SK-N-SH (cell line): ENCODE data around the gene CCDC191. TPM values are rescaled to one million over a fixed set of nuclear protein-coding genes. Genes with fewer than 3 reads are reported as not detected.

Experiments
- CTCF ChIA-PET: fragments of 300-600, 350-600 bp; formaldehyde crosslinking; extraction: SDS; loops from one replicate; lab custom pipeline; 2021; lab: Yijun Ruan, JAX
- POLR2A ChIA-PET: fragments of 350-600 bp; sonication (Branson Sonifier 250); formaldehyde crosslinking; extraction: SDS; loops from one replicate; lab custom pipeline; 2020; ENCODE audit warnings: antibody characterized with exemption, inconsistent platforms; lab: Yijun Ruan, JAX
- DNase-seq: peaks from one replicate; pipeline ENCODE4 v3.0.0; 2012
- H2AFZ ChIP-seq: fragments of 200-600 bp; sonication (generic); 2 replicates; pipeline ENCODE4 v1.8.1; 2016; ENCODE audit warnings: antibody characterized with exemption, mild to moderate bottlenecking, low read depth
- H3F3A ChIP-seq: fragments of 200-600 bp; sonication (generic); replicated peaks from 2 replicates; pipeline ENCODE3; 2016; ENCODE audit warnings: antibody characterized with exemption, mild to moderate bottlenecking; ENCODE audit not compliant: insufficient read depth
- H3K27ac ChIP-seq, 2 experiments: fragments of 200-500 bp in 1 of 2; fragments of 200-600 bp in 1 of 2; sonication (Bioruptor generic) in 1 of 2; sonication (generic), shearing (Covaris generic) in 1 of 2; 2 replicates each; pipeline versions ENCODE4 v1.5.1 to v1.6.1; 2014 to 2016; ENCODE audit warnings: low read depth in 2 of 2, inconsistent platforms in 1 of 2, low read length in 1 of 2, mild to moderate bottlenecking in 1 of 2, mixed read lengths in 1 of 2
- H3K27me3 ChIP-seq: fragments of 200-600 bp; sonication (generic), shearing (Covaris generic); 2 replicates; pipeline ENCODE4 v1.6.1; 2016; ENCODE audit warnings: mixed run types; ENCODE audit not compliant: insufficient read depth
- H3K36me3 ChIP-seq, 2 experiments: fragments of 200-500 bp in 1 of 2; fragments of 200-600 bp in 1 of 2; sonication (Bioruptor generic) in 1 of 2; sonication (generic) in 1 of 2; replicated peaks in 1 of 2; 2 replicates each; pipeline versions ENCODE3 to v1.5.1; 2014 to 2016; ENCODE audit warnings: low read length in 1 of 2, mild to moderate bottlenecking in 1 of 2; ENCODE audit not compliant: insufficient read depth in 2 of 2, control insufficient read depth in 1 of 2
- H3K4me1 ChIP-seq, 2 experiments: fragments of 200-500 bp in 1 of 2; fragments of 200-600 bp in 1 of 2; sonication (Bioruptor generic) in 1 of 2; sonication (generic), shearing (Covaris generic) in 1 of 2; 2 replicates each; pipeline versions ENCODE4 v1.5.1 to v1.6.1; 2014 to 2016; ENCODE audit warnings: low read depth in 1 of 2, low read length in 1 of 2, mixed run types in 1 of 2; ENCODE audit not compliant: insufficient read depth in 2 of 2, control insufficient read depth in 1 of 2
- H3K4me2 ChIP-seq: fragments of 200-600 bp; sonication (generic), shearing (Covaris generic); 2 replicates; pipeline ENCODE4 v1.6.1; 2017; ENCODE audit warnings: mixed run types
- H3K4me3 ChIP-seq, 2 experiments: fragments of 200-500 bp in 1 of 2; fragments of 200-600 bp in 1 of 2; sonication (Bioruptor generic) in 1 of 2; sonication (generic), shearing (Covaris generic) in 1 of 2; 2 replicates each; pipeline versions ENCODE4 v1.5.1 to v1.8.1; 2014 to 2016; ENCODE audit warnings: low read depth in 2 of 2, inconsistent platforms in 1 of 2, low read length in 1 of 2, mild to moderate bottlenecking in 1 of 2, mixed read lengths in 1 of 2, moderate library complexity in 1 of 2
- H3K79me2 ChIP-seq: fragments of 200-600 bp; sonication (generic); 2 replicates; pipeline ENCODE4 v1.8.1; 2017; ENCODE audit warnings: mild to moderate bottlenecking; ENCODE audit not compliant: insufficient read depth
- H3K9ac ChIP-seq: fragments of 200-600 bp; sonication (generic); 2 replicates; pipeline ENCODE4 v1.6.1; 2017; ENCODE audit warnings: mixed run types
- H3K9me2 ChIP-seq: fragments of 200-600 bp; sonication (generic); 2 replicates; pipeline ENCODE4 v1.6.1; 2017; ENCODE audit warnings: mixed run types
- H3K9me3 ChIP-seq: fragments of 200-600 bp; sonication (generic); 2 replicates; pipeline ENCODE4 v1.6.1; 2017; ENCODE audit warnings: mixed run types, mild to moderate bottlenecking, moderate library complexity
- H4K20me1 ChIP-seq: fragments of 200-600 bp; sonication (generic); 2 replicates; pipeline ENCODE4 v1.6.1; 2017; ENCODE audit warnings: mild to moderate bottlenecking, mixed run types; ENCODE audit not compliant: insufficient read depth
- CTCF ChIP-seq: fragments of 200-600 bp; sonication (generic); IDR thresholded peaks from 2 replicates; pipeline ENCODE4 v1.6.1; 2017; ENCODE audit warnings: antibody characterized with exemption, mild to moderate bottlenecking, moderate library complexity
- ELF1 ChIP-seq: IDR thresholded peaks from 2 replicates; pipeline ENCODE4 v1.4.0; 2012
- EZH2phosphoT487 ChIP-seq: fragments of 200-600 bp; sonication (generic); IDR thresholded peaks from 2 replicates; pipeline ENCODE4 v1.6.1; 2017; ENCODE audit warnings: low read depth, mixed run types, mild to moderate bottlenecking, antibody characterized with exemption, moderate library complexity, borderline replicate concordance
- FOXM1 ChIP-seq: IDR thresholded peaks from 2 replicates; pipeline ENCODE4 v1.4.0; 2012; ENCODE audit warnings: low read depth, mild to moderate bottlenecking
- GABPA ChIP-seq: IDR thresholded peaks from 2 replicates; pipeline ENCODE4 v1.4.0; 2012; ENCODE audit warnings: low read depth, mild to moderate bottlenecking
- GATA2 ChIP-seq: sonication (generic); formaldehyde crosslinking; IDR thresholded peaks from 2 replicates; pipeline ENCODE4 v1.5.0; 2020; ENCODE audit warnings: mild to moderate bottlenecking, missing genetic modification reagents
- IRF3 ChIP-seq: fragments of 150-350 bp; IDR thresholded peaks from 2 replicates; pipeline ENCODE4 v1.6.1; 2016; ENCODE audit warnings: mild to moderate bottlenecking, low read depth, low read length
- JUND ChIP-seq: IDR thresholded peaks from 2 replicates; pipeline ENCODE4 v1.4.0; 2012
- MAX ChIP-seq: IDR thresholded peaks from 2 replicates; pipeline ENCODE4 v1.4.0; 2012; ENCODE audit warnings: low read depth
- MXI1 ChIP-seq: IDR thresholded peaks from 2 replicates; pipeline ENCODE4 v1.6.1; 2012; ENCODE audit warnings: mild to moderate bottlenecking, low read depth, low read length, improper control_type of control experiment
- NFIC ChIP-seq: IDR thresholded peaks from 2 replicates; pipeline ENCODE4 v1.4.0; 2012; ENCODE audit warnings: borderline replicate concordance
- NRF1 ChIP-seq: IDR thresholded peaks from 2 replicates; pipeline ENCODE4 v1.6.1; 2012; ENCODE audit warnings: low read depth, mild to moderate bottlenecking, low read length
- POLR2AphosphoS5 ChIP-seq: IDR thresholded peaks from 2 replicates; pipeline ENCODE4 v1.6.1; 2012; ENCODE audit warnings: low read depth, low read length
- RCOR1 ChIP-seq: fragments of 150-350 bp; IDR thresholded peaks from 2 replicates; pipeline ENCODE4 v1.6.1; 2017; ENCODE audit warnings: antibody characterized with exemption, low read length
- REST ChIP-seq: IDR thresholded peaks from 2 replicates; pipeline ENCODE4 v1.6.1; 2012; ENCODE audit warnings: mild to moderate bottlenecking, low read depth, low read length, moderate library complexity
- RFX5 ChIP-seq: IDR thresholded peaks from 2 replicates; pipeline ENCODE4 v1.6.1; 2012; ENCODE audit warnings: mild to moderate bottlenecking, improper control_type of control experiment, low read length
- SIN3A ChIP-seq: IDR thresholded peaks from 2 replicates; pipeline ENCODE4 v1.6.1; 2012; ENCODE audit warnings: low read depth, mild to moderate bottlenecking, low read length, moderate library complexity, borderline replicate concordance
- SMC3 ChIP-seq: IDR thresholded peaks from 2 replicates; pipeline ENCODE4 v1.6.1; 2012; ENCODE audit warnings: low read depth, low read length, improper control_type of control experiment
- TAF1 ChIP-seq: IDR thresholded peaks from 2 replicates; pipeline ENCODE4 v1.6.1; 2012; ENCODE audit warnings: low read depth, mild to moderate bottlenecking, low read length, moderate library complexity, borderline replicate concordance
- TCF12 ChIP-seq: IDR thresholded peaks from 2 replicates; pipeline ENCODE4 v1.4.0; 2012
- USF1 ChIP-seq: IDR thresholded peaks from 2 replicates; pipeline ENCODE4 v1.4.0; 2012; ENCODE audit warnings: low read depth, borderline replicate concordance
- USF2 ChIP-seq: fragments of 150-350 bp; IDR thresholded peaks from 2 replicates; pipeline ENCODE4 v1.6.1; 2017; ENCODE audit warnings: antibody characterized with exemption, low read length, low read depth, borderline replicate concordance
- YY1 ChIP-seq: IDR thresholded peaks from 2 replicates; pipeline ENCODE4 v1.4.0; 2012; ENCODE audit warnings: low read depth, mild to moderate bottlenecking
- ZBTB33 ChIP-seq: IDR thresholded peaks from 2 replicates; pipeline ENCODE4 v1.4.0; 2012; ENCODE audit warnings: low read depth, borderline replicate concordance
- WGBS: methylation state at CpG from one replicate; pipeline ENCODE4 v1.1.6; 2017; ENCODE audit warnings: low lambda C conversion rate; 5-methylcytosine and 5-hydroxymethylcytosine counted together
- polyA plus RNA-seq, 3 experiments: library from polyadenylated mRNA; depleted of rRNA; stranded (reverse); fragments of >200 nt; gene quantifications; 2 replicates each; pipeline ENCODE4 v1.2.3, GENCODE V29; 2012

CCDC191 gene
- polyA plus RNA-seq, 1 of the 3 experiments (the other 2 are of a cell fraction), result 3.1 TPM

- peak overlapping the region; percentile 78 for H2AFZ ChIP-seq
- peaks cover 0 to 4% of the 10 kb centered on the region in 2 experiments; a peak in 1 of 4 replicates for H3K4me1 ChIP-seq
- DNase-seq, result no peak
- no peak overlapping the region for H3K4me3 ChIP-seq
- 7% methylated on average over 2 of the region's 2 CpGs for WGBS
- H3K9me2 ChIP-seq, result no peaks in the 10 kb centered on the region
- H3K79me2 ChIP-seq, result no peaks in the 10 kb centered on the region
- no peak overlapping the region; the same call in 1 of the 2 replicates for H3K9ac ChIP-seq
- no peaks in the 10 kb centered on the region for H3K27me3 ChIP-seq
- peak overlapping the region; percentile 4; the same call in 1 of the 2 replicates for H3K4me2 ChIP-seq
- H4K20me1 ChIP-seq, result no peaks in the 10 kb centered on the region
- peak overlapping the region; percentile 12 to 74; a peak in 3 of 4 replicates for H3K27ac ChIP-seq
- ChIA-PET POLR2A (no interaction called here), CTCF (interaction anchor here (1.0 to 3.3 kb wide), 5 partner anchors 9 to 179 kb away, joined by 3 to 27 read pairs (median 8); no protein-coding TSS in a partner anchor)
- H3K9me3 ChIP-seq, result no peaks in the 10 kb centered on the region
- peaks cover 8% of the 10 kb centered on the region for H3F3A ChIP-seq
- no peaks in the 10 kb centered on the region for H3K36me3 ChIP-seq
- TF ChIP-seq USF1 (no peak), NFIC (peak; percentile 42; the same call in 1 of the 2 replicates), SIN3A (no peak), TCF12 (peak; percentile 95), SMC3 (no peak), POLR2AphosphoS5 (peak; percentile 32; the same call in 1 of the 2 replicates), EZH2phosphoT487 (no peak), MAX (no peak), TAF1 (no peak), FOXM1 (0 out of 2 replicates have a peak, but pooled peaks have one; percentile 22), USF2 (no peak), CTCF (no peak), JUND (peak; percentile 69), RCOR1 (no peak), REST (no peak), ELF1 (no peak), IRF3 (no peak), RFX5 (no peak), GATA2 (CRISPR knock-in tag) (no peak), ZBTB33 (no peak), NRF1 (no peak), YY1 (no peak), GABPA (no peak), MXI1 (no peak)
These were observed 141.7 kb downstream of the CCDC191 start for GRCh38 chr3:113914646-113915045.
